Adrenal gland (tissue), 5 donors: ENCODE measurements around the gene PRKCB.

Experiments used
- POLR2A ChIP-seq, 2 donors: fragments of 450-650 bp; IDR thresholded peaks; one replicate each; pipeline ENCODE4 v1.6.1; 2017; ENCODE audit warnings: antibody characterized with exemption in 2 of 2, mild to moderate bottlenecking in 2 of 2, moderate library complexity in 1 of 2
- TF ChIP-seq, protein P1 (sequence below), 6 experiments: fragments of 450-650 bp in 4 of 6; fragments of 200-600 bp in 2 of 6; sonication (generic) in 1 of 6; IDR thresholded peaks; 1 replicate in 5 of 6; 2 replicates in 1 of 6; pipeline versions ENCODE4 v1.5.1 to v1.8.0; 2016 to 2021; ENCODE audit warnings: antibody characterized with exemption in 6 of 6, mild to moderate bottlenecking in 2 of 6, moderate library complexity in 1 of 6
- donor health status: DM: no; HTN: no; CAD: no.

DNA sequence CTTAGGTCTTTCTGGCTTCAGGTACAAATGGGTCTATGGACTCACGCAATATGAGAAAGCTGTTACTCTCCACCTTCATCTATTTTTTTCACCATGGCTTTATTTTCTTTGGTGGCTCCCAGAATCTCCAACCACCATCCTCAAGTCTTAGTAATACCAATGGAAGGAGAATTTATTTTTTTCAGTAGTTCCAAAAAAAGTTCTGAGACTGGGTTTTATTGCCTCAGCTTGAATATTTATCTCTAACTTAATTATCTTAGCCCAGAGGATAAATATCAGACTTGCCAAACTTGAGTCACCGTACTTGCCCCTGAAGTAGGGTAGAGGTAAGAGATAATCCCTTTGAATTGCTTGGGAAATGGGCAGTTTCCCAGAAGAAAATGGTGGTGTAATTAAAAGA lies 397.2 kb downstream of the PRKCB start:
- TF ChIP-seq, protein P1, sequence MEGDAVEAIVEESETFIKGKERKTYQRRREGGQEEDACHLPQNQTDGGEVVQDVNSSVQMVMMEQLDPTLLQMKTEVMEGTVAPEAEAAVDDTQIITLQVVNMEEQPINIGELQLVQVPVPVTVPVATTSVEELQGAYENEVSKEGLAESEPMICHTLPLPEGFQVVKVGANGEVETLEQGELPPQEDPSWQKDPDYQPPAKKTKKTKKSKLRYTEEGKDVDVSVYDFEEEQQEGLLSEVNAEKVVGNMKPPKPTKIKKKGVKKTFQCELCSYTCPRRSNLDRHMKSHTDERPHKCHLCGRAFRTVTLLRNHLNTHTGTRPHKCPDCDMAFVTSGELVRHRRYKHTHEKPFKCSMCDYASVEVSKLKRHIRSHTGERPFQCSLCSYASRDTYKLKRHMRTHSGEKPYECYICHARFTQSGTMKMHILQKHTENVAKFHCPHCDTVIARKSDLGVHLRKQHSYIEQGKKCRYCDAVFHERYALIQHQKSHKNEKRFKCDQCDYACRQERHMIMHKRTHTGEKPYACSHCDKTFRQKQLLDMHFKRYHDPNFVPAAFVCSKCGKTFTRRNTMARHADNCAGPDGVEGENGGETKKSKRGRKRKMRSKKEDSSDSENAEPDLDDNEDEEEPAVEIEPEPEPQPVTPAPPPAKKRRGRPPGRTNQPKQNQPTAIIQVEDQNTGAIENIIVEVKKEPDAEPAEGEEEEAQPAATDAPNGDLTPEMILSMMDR (IDR thresholded peaks at IDR 0.05), result no peak
- no peak for TF ChIP-seq POLR2A (IDR thresholded peaks at IDR 0.05)
